Astrocyte (in vitro differentiated cells and primary cell): ENCODE measurements around the gene C2CD2. TPM values are rescaled to one million over a fixed set of nuclear protein-coding genes. Genes with fewer than 3 reads are reported as not detected.

Source experiments
- DNase-seq: peaks from one replicate; pipeline ENCODE4 v3.0.0-alpha.2; 2010; ENCODE audit warnings: low read depth
- FAIRE-seq: peaks from 2 replicates; lab custom pipeline; 2011; peaks lifted over from hg19 to GRCh38; lab: Jason Lieb, UNC
- H2AFZ ChIP-seq: 2 replicates; pipeline ENCODE4 v1.6.0; 2012; ENCODE audit warnings: low read depth, low read length, inconsistent platforms
- H3K27ac ChIP-seq: 2 replicates; pipeline ENCODE4 v1.5.1; 2011; ENCODE audit warnings: low read depth, low read length, inconsistent platforms
- H3K27me3 ChIP-seq: 2 replicates; pipeline ENCODE4 v1.6.0; 2011; ENCODE audit warnings: low read length, inconsistent platforms; ENCODE audit not compliant: insufficient read depth
- H3K36me3 ChIP-seq: 2 replicates; pipeline ENCODE4 v1.5.1; 2011; ENCODE audit warnings: low read length, inconsistent platforms; ENCODE audit not compliant: insufficient read depth
- H3K4me1 ChIP-seq: 2 replicates; pipeline ENCODE4 v1.5.1; 2011; ENCODE audit warnings: low read length, inconsistent platforms; ENCODE audit not compliant: insufficient read depth
- H3K4me2 ChIP-seq: 2 replicates; pipeline ENCODE4 v1.6.0; 2012; ENCODE audit warnings: low read length, inconsistent platforms
- H3K4me3 ChIP-seq: 2 replicates; pipeline ENCODE4 v1.5.1; 2011; ENCODE audit warnings: low read depth, mild to moderate bottlenecking, low read length, inconsistent platforms; ENCODE audit not compliant: insufficient read depth
- H3K79me2 ChIP-seq: 2 replicates; pipeline ENCODE4 v1.6.0; 2012; ENCODE audit warnings: mild to moderate bottlenecking, low read length, inconsistent platforms; ENCODE audit not compliant: insufficient read depth
- H3K9ac ChIP-seq: 2 replicates; pipeline ENCODE4 v1.6.0; 2012; ENCODE audit warnings: mild to moderate bottlenecking, low read length, inconsistent platforms
- H3K9me3 ChIP-seq: 2 replicates; pipeline ENCODE4 v1.5.1; 2012; ENCODE audit warnings: low read depth, mild to moderate bottlenecking, low read length, inconsistent platforms; ENCODE audit not compliant: insufficient read depth
- H4K20me1 ChIP-seq: 2 replicates; pipeline ENCODE4 v1.6.0; 2012; ENCODE audit warnings: low read length, inconsistent platforms; ENCODE audit not compliant: insufficient read depth
- H3K27ac Mint-ChIP-seq: one replicate; pipeline ENCODE4 v1.8.0; 2021; ENCODE audit warnings: mild to moderate bottlenecking, mixed read lengths; ENCODE audit not compliant: unreplicated experiment
- H3K27me3 Mint-ChIP-seq: one replicate; pipeline ENCODE4 v1.8.0; 2021; ENCODE audit warnings: low read depth, mixed read lengths; ENCODE audit not compliant: unreplicated experiment
- H3K36me3 Mint-ChIP-seq: one replicate; pipeline ENCODE4 v1.8.0; 2021; ENCODE audit warnings: low read depth, mixed read lengths; ENCODE audit not compliant: unreplicated experiment
- H3K4me1 Mint-ChIP-seq: one replicate; pipeline ENCODE4 v1.8.0; 2021; ENCODE audit warnings: low read depth, mixed read lengths; ENCODE audit not compliant: unreplicated experiment
- H3K4me3 Mint-ChIP-seq: one replicate; pipeline ENCODE4 v1.8.0; 2021; ENCODE audit warnings: mild to moderate bottlenecking, moderate library complexity, mixed read lengths; ENCODE audit not compliant: unreplicated experiment
- H3K9me3 Mint-ChIP-seq: one replicate; pipeline ENCODE4 v1.8.0; 2021; ENCODE audit warnings: mild to moderate bottlenecking, mixed read lengths; ENCODE audit not compliant: unreplicated experiment
- EZH2 ChIP-seq: IDR thresholded peaks from 2 replicates; pipeline ENCODE4 v1.6.1; 2012; ENCODE audit warnings: mild to moderate bottlenecking, low read length, inconsistent platforms; ENCODE audit not compliant: insufficient read depth
- total RNA-seq: library from RNA; stranded (reverse); gene quantifications from 2 replicates; pipeline ENCODE4 v1.2.1, GENCODE V29; 2021
- TF ChIP-seq, protein P1 (sequence below): IDR thresholded peaks from 2 replicates; pipeline ENCODE4 v1.5.1; 2011; ENCODE audit warnings: low read depth, mild to moderate bottlenecking, inconsistent platforms, low read length, moderate library complexity; ENCODE audit not compliant: insufficient read depth

C2CD2 gene
- total RNA-seq, 1 donor from 2014 or later: 8.3 TPM

GRCh38 chr21:41883582-41883981, 70.2 kb downstream of the C2CD2 start:
- no peak overlapping the region for H2AFZ ChIP-seq
- no peak overlapping the region for H3K4me2 ChIP-seq
- no peaks in the 10 kb centered on the region for H4K20me1 ChIP-seq
- H3K27ac Mint-ChIP-seq: no peak overlapping the region
- H3K27me3 Mint-ChIP-seq: peaks cover 10% of the 10 kb centered on the region
- H3K9me3 ChIP-seq: no peaks in the 10 kb centered on the region
- no peaks in the 10 kb centered on the region for H3K36me3 ChIP-seq
- no peak overlapping the region for H3K9ac ChIP-seq
- no peaks in the 10 kb centered on the region for H3K9me3 Mint-ChIP-seq
- no peak overlapping the region for H3K4me3 ChIP-seq
- no peaks in the 10 kb centered on the region for H3K27me3 ChIP-seq
- DNase-seq (no peak), FAIRE-seq (no peak)
- no peak for TF ChIP-seq EZH2
- TF ChIP-seq, protein P1, sequence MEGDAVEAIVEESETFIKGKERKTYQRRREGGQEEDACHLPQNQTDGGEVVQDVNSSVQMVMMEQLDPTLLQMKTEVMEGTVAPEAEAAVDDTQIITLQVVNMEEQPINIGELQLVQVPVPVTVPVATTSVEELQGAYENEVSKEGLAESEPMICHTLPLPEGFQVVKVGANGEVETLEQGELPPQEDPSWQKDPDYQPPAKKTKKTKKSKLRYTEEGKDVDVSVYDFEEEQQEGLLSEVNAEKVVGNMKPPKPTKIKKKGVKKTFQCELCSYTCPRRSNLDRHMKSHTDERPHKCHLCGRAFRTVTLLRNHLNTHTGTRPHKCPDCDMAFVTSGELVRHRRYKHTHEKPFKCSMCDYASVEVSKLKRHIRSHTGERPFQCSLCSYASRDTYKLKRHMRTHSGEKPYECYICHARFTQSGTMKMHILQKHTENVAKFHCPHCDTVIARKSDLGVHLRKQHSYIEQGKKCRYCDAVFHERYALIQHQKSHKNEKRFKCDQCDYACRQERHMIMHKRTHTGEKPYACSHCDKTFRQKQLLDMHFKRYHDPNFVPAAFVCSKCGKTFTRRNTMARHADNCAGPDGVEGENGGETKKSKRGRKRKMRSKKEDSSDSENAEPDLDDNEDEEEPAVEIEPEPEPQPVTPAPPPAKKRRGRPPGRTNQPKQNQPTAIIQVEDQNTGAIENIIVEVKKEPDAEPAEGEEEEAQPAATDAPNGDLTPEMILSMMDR: no peak
- H3K4me3 Mint-ChIP-seq: no peak overlapping the region
- H3K4me1 ChIP-seq: peaks cover 4% of the 10 kb centered on the region
- no peak overlapping the region for H3K27ac ChIP-seq
- H3K79me2 ChIP-seq: no peaks in the 10 kb centered on the region
- H3K4me1 Mint-ChIP-seq: no peaks in the 10 kb centered on the region
- H3K36me3 Mint-ChIP-seq: no peaks in the 10 kb centered on the region

GRCh38 chr21:41881051-41881450, 72.8 kb downstream of the C2CD2 start:
- no peak overlapping the region for H3K9ac ChIP-seq
- H3K9me3 ChIP-seq: no peaks in the 10 kb centered on the region
- no peak for FAIRE-seq
- Mint-ChIP-seq H3K27me3 (peaks cover 10% of the 10 kb centered on the region), H3K9me3 (no peaks in the 10 kb centered on the region), H3K27ac (no peak overlapping the region), H3K4me1 (peaks cover 4% of the 10 kb centered on the region), H3K4me3 (no peak overlapping the region), H3K36me3 (no peaks in the 10 kb centered on the region)
- peaks cover 14% of the 10 kb centered on the region for H4K20me1 ChIP-seq
- no peak overlapping the region for H3K4me2 ChIP-seq
- TF ChIP-seq EZH2: no peak
- TF ChIP-seq, protein P1: no peak
- H3K27me3 ChIP-seq: no peaks in the 10 kb centered on the region
- H3K36me3 ChIP-seq: no peaks in the 10 kb centered on the region
- no peak for DNase-seq
- H3K4me3 ChIP-seq: no peak overlapping the region
- no peak overlapping the region for H2AFZ ChIP-seq
- no peak overlapping the region for H3K27ac ChIP-seq
- peaks cover 25% of the 10 kb centered on the region for H3K79me2 ChIP-seq
- H3K4me1 ChIP-seq: peaks cover 17% of the 10 kb centered on the region

DNA sequence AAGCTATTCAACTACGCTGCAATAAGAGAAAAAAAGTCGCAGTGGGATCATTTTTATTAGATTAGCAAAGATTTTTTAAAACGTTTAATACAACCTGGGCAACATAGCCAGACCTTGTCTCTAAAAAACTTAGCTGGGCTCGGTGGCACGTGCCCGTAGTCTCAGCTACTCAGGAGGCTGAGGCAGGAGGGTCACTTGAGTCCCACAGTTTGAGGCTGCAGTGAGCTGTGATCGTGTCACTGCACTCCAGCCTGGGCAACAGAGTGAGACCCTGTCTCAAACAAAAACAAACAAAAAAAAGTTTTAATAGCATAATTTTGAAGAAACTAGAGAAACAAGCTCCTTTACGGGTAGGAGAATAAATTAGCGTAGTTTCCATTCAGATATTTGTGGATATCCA, 73.7 kb downstream of the C2CD2 start:
- peaks cover 21% of the 10 kb centered on the region for H4K20me1 ChIP-seq
- Mint-ChIP-seq H3K4me3 (peak overlapping the region; percentile 88), H3K27me3 (peaks cover 3% of the 10 kb centered on the region), H3K9me3 (no peaks in the 10 kb centered on the region), H3K36me3 (no peaks in the 10 kb centered on the region), H3K4me1 (peaks cover 4% of the 10 kb centered on the region), H3K27ac (peak overlapping the region; percentile 94)
- H3K9me3 ChIP-seq: no peaks in the 10 kb centered on the region
- H3K27me3 ChIP-seq: no peaks in the 10 kb centered on the region
- H3K9ac ChIP-seq: no peak overlapping the region
- H3K27ac ChIP-seq: peak overlapping the region; percentile 91
- FAIRE-seq (no peak), DNase-seq (no peak)
- TF ChIP-seq, protein P1: no peak
- no peak for TF ChIP-seq EZH2
- H3K4me3 ChIP-seq: no peak overlapping the region
- peaks cover 34% of the 10 kb centered on the region for H3K79me2 ChIP-seq
- H2AFZ ChIP-seq: no peak overlapping the region
- peaks cover 17% of the 10 kb centered on the region for H3K4me1 ChIP-seq
- peak overlapping the region; percentile 96 for H3K4me2 ChIP-seq
- H3K36me3 ChIP-seq: no peaks in the 10 kb centered on the region
